Esophagus (tissue), 2 donors: ENCODE data around the gene CMTM5. TPM values are rescaled to one million over a fixed set of nuclear protein-coding genes. Genes with fewer than 3 reads are reported as not detected.
"Not testable (repeated sequence)": the region's sequence is repeated elsewhere in the genome, so short reads cannot be mapped to it uniquely, and the experiment has no call there.

Experiments used
- H3K27ac ChIP-seq, 2 donors: one replicate each; pipeline ENCODE4 v1.5.1; 2013; ENCODE audit warnings: low read depth in 2 of 2, mild to moderate bottlenecking in 2 of 2, inconsistent platforms in 1 of 2, low read length in 1 of 2, moderate library complexity in 1 of 2
- H3K27me3 ChIP-seq, 2 donors: one replicate each; pipeline ENCODE4 v1.6.1; 2013; ENCODE audit warnings: low read length in 2 of 2, control low read depth in 1 of 2, mild to moderate bottlenecking in 1 of 2; ENCODE audit not compliant: insufficient read depth in 2 of 2, control insufficient read depth in 1 of 2
- H3K36me3 ChIP-seq, 2 donors: one replicate each; pipeline ENCODE4 v1.6.1; 2013; ENCODE audit warnings: low read length in 1 of 2; ENCODE audit not compliant: control insufficient read depth in 2 of 2, insufficient read depth in 2 of 2
- H3K4me1 ChIP-seq, 2 donors: one replicate each; pipeline ENCODE4 v1.6.1; 2013; ENCODE audit warnings: low read length in 1 of 2; ENCODE audit not compliant: control insufficient read depth in 2 of 2, insufficient read depth in 2 of 2
- H3K4me3 ChIP-seq, 2 donors: one replicate each; pipeline ENCODE4 v1.5.1; 2013; ENCODE audit warnings: low read length in 2 of 2, mild to moderate bottlenecking in 2 of 2, low read depth in 1 of 2, moderate library complexity in 1 of 2
- H3K9me3 ChIP-seq, 2 donors: one replicate each; pipeline ENCODE4 v1.6.1; 2013; ENCODE audit warnings: mild to moderate bottlenecking in 2 of 2, low read depth in 1 of 2, low read length in 1 of 2, moderate library complexity in 1 of 2; ENCODE audit not compliant: control insufficient read depth in 2 of 2, insufficient read depth in 1 of 2
- WGBS, 2 donors: extraction: QIAGEN DNeasy Blood & Tissue Kit; methylation state at CpG; one replicate each; pipeline ENCODE4 v1.1.7; 2013; 5-methylcytosine and 5-hydroxymethylcytosine counted together
- polyA plus RNA-seq, 2 donors: library from polyadenylated mRNA; stranded (reverse); fragments of 200-250 nt; gene quantifications; one replicate each; pipeline ENCODE4 v1.2.3, GENCODE V29; 2013
- donor health status: healthy with polysubstance abuse.
- donor health status: Bipolar disorder and iron deficiency.

The CMTM5 gene
- polyA plus RNA-seq, 2 donors: 0.21 TPM; not detected in 1

GRCh38 chr14:23384364-23385080 is 7.7 kb downstream of the CMTM5 start:
- H3K4me1 ChIP-seq: peaks cover 0 to 4% of the 10 kb centered on the region in 2 donors
- H3K36me3 ChIP-seq: no peaks in the 10 kb centered on the region
- H3K27ac ChIP-seq: no peak overlapping the region
- no peaks in the 10 kb centered on the region for H3K9me3 ChIP-seq
- H3K4me3 ChIP-seq: no peak overlapping the region
- no peaks in the 10 kb centered on the region for H3K27me3 ChIP-seq
- WGBS, 2 donors: 89 to 90% methylated on average over 28 to 29 of the region's 29 CpGs

GRCh38 chr14:23385244-23385641 is 8.4 kb downstream of the CMTM5 start:
- Histone ChIP-seq H3K4me3 (no peak overlapping the region), H3K27me3 (no peaks in the 10 kb centered on the region), H3K27ac (no peak overlapping the region), H3K36me3 (no peaks in the 10 kb centered on the region), H3K4me1 (no peaks in the 10 kb centered on the region), H3K9me3 (no peaks in the 10 kb centered on the region)
- WGBS, 2 donors: 80 to 83% methylated on average over 2 of the region's 2 CpGs

- no peak overlapping the region for H3K27ac ChIP-seq
- no peaks in the 10 kb centered on the region for H3K27me3 ChIP-seq
- no peaks in the 10 kb centered on the region for H3K4me1 ChIP-seq
- H3K4me3 ChIP-seq: no peak overlapping the region
- 79 to 87% methylated on average over 17 to 18 of the region's 18 CpGs for WGBS, 2 donors
- no peaks in the 10 kb centered on the region for H3K9me3 ChIP-seq
- H3K36me3 ChIP-seq: no peaks in the 10 kb centered on the region
These were observed 8.9 kb downstream of the CMTM5 start for GRCh38 chr14:23385642-23386265.

- not testable (repeated sequence) for H3K27ac ChIP-seq, H3K9me3 ChIP-seq, H3K27me3 ChIP-seq, H3K4me3 ChIP-seq, H3K4me1 ChIP-seq, H3K36me3 ChIP-seq
- WGBS, 2 donors: 85 to 87% methylated on average over 16 to 17 of the region's 17 CpGs
These were observed 9.4 kb downstream of the CMTM5 start for GRCh38 chr14:23386266-23386657.

DNA sequence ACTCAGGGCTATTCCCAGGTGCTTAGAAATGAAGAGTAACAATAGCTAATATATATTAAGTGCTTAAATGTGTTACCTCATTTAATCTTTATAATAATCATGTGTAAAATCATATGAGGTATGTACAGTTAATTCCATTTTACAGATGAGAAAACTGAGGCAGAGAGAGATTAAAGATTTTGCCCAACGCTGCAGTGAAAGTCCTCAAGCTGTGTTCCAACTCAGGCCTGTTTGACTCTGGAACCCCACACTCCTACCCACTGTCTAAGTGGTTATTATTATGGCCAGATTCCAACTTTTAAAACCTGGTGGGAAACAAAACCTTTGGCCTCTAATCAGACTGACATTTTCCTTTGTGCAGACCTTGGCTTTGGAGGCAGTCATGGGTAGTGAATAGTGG is 10.2 kb downstream of the CMTM5 start:
- Histone ChIP-seq H3K36me3 (no peaks in the 10 kb centered on the region), H3K4me3 (no peak overlapping the region), H3K27ac (no peak overlapping the region), H3K9me3 (no peaks in the 10 kb centered on the region), H3K4me1 (no peaks in the 10 kb centered on the region), H3K27me3 (no peaks in the 10 kb centered on the region)
- whole genome bisulfite sequencing, 2 donors: 89 to 94% methylated on average over 1 of the region's 1 CpG

DNA sequence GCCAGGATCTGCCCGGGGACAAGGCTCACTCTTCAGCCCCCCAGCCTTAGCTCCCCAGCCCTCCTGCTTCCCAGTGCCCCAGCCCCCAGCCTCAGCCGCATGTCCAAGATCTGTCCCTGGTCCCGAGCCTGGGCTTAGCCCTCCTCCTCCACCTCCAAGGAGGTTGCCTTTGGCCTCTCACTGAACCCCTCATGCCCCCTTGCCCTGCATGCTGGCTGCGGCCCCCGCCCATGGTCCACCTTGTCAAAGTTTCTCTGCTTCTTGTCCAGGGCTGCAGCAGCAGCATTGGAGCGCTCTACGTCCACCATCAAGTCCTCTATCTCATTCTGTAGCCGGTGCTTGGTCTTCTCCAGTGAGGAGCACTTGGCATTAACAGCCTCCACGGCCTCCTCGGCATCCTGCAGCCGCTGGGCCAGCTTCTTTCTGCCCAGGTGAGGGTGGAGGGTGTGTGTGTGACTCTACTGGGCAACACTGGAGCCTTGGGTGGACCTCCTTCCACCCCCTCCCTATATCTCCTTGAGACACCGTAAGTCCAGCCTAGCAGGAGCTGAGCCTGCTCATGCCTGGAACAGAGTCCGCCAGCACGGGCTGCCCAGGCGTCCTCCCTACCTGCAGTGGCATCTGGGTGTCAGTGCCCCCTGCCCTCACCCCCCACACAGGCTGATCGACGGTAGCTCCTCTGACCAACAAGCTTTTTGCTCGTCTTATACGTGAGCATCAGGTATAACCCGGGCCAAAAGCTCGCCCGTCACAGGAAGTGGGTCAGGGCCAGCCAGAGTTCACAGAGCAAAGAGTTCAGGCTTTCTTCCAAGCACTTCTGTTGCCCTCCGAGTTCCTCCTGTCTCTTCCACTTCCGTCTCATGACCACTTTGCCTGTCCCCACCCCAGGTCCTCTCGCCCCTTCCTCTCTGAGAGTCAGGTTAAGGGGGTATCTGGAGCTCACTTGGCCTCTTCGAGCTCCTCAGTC is 11.4 kb downstream of the CMTM5 start:
- H3K36me3 ChIP-seq: no peaks in the 10 kb centered on the region
- H3K27ac ChIP-seq: no peak overlapping the region
- H3K27me3 ChIP-seq: no peaks in the 10 kb centered on the region
- no peak overlapping the region for H3K4me3 ChIP-seq
- WGBS, 2 donors: 79 to 85% methylated on average over 26 of the region's 26 CpGs
- H3K9me3 ChIP-seq: no peaks in the 10 kb centered on the region
- no peaks in the 10 kb centered on the region for H3K4me1 ChIP-seq

DNA sequence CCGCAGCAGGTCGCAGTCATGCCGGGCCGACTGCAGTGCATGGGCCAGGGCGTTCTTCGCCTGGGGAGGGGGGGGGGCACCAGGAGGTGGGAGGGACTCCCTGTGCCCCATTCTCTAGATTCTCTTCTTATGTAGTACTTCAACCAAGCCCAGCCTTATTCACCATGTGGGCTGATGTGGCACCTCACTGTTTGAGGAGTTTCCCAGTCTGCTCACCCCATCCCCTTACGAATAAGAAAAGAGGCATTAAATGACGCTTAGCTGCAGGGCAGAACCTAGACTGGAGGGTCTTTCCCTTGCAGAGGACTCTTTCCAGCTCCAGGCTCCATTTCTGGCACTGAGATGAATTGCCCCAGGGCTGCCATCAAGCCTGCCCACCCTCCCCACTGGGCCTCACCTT is 12.2 kb downstream of the CMTM5 start:
- Histone ChIP-seq H3K4me1 (no peaks in the 10 kb centered on the region), H3K9me3 (no peaks in the 10 kb centered on the region), H3K27ac (no peak overlapping the region), H3K36me3 (no peaks in the 10 kb centered on the region), H3K4me3 (no peak overlapping the region), H3K27me3 (no peaks in the 10 kb centered on the region)
- 88 to 90% methylated on average over 8 of the region's 8 CpGs for WGBS, 2 donors

GRCh38 chr14:23389396-23389795 is 12.6 kb downstream of the CMTM5 start:
- Histone ChIP-seq H3K27ac (no peak overlapping the region), H3K4me1 (no peaks in the 10 kb centered on the region), H3K36me3 (no peaks in the 10 kb centered on the region), H3K27me3 (no peaks in the 10 kb centered on the region), H3K4me3 (no peak overlapping the region), H3K9me3 (no peaks in the 10 kb centered on the region)
- 75 to 79% methylated on average over 12 of the region's 12 CpGs for WGBS, 2 donors

GRCh38 chr14:23389871-23390270 is 13.0 kb downstream of the CMTM5 start:
- not testable (repeated sequence) for H3K4me1 ChIP-seq, H3K4me3 ChIP-seq, H3K36me3 ChIP-seq, H3K27ac ChIP-seq, H3K9me3 ChIP-seq, H3K27me3 ChIP-seq
- WGBS, 2 donors: 88 to 93% methylated on average over 3 to 5 of the region's 19 CpGs
